HG02642 (cell line): Measurements from ENCODE around the gene HHEX.
"Not testable (repeated sequence)": the region's sequence is repeated elsewhere in the genome, so short reads cannot be mapped to it uniquely, and the experiment has no call there.

Experiments used
- ATAC-seq: cut with Tn5 transposase; IDR thresholded peaks from one replicate; pipeline ENCODE4 v1.9.1; 2021; ENCODE audit warnings: mild to moderate bottlenecking; ENCODE audit not compliant: unreplicated experiment, poor library complexity

Gene HHEX

GRCh38 chr10:92689663-92690210, at the start of gene HHEX:
HHEX (plus strand) TSS chr10:92689955; CDS start chr10:92689987, 32 bp downstream.
- ATAC-seq: peak; percentile 64

DNA sequence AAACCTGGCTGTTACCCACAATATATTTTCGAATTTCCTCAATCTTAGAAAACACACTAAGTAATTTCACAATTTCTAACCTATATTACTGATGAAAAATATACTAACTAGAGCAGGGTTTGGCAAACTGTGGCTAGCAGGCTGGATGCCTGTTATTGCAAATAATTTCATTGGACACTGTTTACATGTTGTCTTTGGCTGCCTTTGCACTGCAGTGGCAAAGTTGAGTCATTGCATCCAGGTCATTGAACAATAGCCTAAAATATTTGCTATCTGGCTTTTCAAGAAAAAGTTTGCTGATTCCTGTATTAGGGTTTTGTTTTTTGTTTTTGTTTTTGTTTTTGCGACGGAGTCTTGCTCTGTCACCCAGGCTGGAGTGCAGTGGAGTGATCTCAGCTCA, 49.6 kb upstream of the HHEX start:
- no peak for ATAC-seq

GRCh38 chr10:92641492-92641891, 48.3 kb upstream of the HHEX start:
- no peak for ATAC-seq

GRCh38 chr10:92644921-92645320, 44.8 kb upstream of the HHEX start:
- no peak for ATAC-seq

DNA sequence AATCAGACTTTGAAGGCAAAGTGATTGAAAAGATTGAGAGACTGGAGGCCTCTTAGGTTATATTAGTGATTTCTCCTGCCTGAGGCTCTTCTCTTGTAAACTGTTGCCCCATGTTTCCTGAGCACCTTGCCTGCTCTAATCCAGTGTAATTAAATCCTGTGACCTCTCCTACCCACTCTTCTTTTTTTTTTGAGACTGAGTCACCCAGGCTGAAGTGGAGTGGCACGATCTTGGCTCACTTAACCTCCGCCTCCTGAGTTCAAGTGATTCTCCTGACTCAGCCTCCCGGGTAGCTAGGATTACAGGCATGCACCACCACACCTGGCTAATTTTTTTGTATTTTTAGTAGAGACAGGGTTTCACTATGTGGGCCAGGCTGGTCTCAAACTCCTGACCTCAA, 38.9 kb upstream of the HHEX start:
- ATAC-seq: not testable (repeated sequence)

DNA sequence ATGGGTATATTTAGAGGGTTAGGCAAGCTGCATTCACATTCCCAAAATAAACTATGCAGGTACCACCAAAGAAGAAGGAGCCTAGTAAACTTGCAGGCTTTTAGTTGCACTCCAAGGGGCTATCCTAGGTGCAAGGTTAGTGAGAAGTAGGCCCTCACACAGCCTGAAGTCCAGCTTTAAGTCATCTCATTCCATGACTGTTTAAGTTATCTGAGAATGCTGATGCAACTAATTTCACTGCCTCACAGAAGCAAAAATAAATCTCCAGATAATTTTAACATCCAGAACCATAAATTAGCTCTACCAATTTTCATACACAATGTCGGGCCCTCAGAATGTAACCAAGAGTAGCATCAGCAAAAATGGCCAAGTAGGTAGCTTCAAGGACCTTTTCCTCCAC, 34.3 kb upstream of the HHEX start:
- ATAC-seq: no peak

DNA sequence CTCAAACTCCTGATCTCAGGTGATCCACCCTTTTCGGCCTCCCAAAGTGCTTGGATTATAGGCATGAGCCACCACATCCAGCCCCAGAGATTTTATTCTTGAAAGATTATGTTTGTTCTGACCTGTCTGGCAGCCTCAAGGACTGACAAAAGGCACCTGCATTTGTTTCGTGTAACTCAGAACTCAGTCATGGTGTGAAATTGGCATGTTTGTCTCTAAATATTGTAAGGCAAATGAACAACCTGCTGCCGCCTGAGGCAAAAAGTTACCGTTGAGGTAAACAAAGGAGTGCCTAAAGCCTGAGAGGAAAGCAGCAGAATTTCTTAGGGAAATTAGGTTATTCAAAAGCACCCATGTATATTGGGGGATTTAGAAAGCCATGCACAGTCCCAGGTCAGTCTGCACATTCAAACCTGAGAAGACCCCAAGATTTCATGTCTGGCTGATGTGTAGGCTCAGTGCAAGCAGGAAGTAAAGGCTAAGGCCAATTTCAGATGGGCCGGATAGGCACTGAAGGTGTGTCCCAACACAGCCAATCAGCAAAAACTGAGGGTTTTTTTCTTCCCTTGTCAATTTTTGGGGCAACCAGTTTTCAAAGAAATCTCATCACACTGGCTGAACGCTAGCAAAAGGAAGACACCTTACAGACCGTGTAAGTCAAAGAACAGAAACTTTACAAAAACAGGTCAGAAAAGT, 33.3 kb upstream of the HHEX start:
- no peak for ATAC-seq

DNA sequence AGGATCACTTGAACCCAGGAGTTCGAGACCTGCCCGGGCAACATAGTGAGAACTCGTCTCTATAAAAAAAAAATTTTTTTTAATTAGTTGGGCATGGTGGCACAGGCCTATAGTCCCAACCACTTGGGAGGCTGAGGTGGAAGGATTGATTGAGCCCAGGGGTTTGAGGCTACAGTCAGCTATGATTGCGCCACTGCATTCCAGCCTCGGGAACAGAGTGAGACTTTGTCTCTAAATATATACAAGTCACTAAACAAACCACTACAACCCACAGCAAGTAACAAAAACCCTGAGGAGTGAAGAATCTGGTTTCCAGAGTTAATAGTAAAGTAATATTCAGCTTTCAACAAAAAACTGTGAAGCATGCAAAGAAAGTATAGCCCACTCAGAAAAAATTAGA, 32.7 kb upstream of the HHEX start:
- ATAC-seq: no peak

DNA sequence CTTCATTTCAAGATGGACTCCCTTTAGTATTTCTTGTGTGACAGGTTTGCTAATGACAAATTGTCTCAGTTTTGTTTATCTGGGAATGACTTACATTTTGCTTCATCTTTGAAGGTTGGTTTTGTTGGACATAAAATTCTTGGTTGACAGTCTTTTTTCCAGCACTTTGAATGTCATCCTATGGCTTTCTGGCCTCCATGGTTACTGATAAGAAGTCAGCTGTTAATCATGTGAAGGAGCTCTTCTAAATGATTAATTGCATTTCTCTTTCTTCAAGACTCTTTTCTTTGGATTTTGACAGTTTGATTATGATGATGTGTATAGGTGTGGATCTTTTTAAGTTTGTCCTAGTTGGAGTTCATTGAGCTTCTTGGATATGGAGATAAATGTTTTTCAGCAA, 26.9 kb upstream of the HHEX start:
- ATAC-seq: no peak

- no peak for ATAC-seq
These were observed 25.4 kb upstream of the HHEX start for GRCh38 chr10:92664322-92664721.

DNA sequence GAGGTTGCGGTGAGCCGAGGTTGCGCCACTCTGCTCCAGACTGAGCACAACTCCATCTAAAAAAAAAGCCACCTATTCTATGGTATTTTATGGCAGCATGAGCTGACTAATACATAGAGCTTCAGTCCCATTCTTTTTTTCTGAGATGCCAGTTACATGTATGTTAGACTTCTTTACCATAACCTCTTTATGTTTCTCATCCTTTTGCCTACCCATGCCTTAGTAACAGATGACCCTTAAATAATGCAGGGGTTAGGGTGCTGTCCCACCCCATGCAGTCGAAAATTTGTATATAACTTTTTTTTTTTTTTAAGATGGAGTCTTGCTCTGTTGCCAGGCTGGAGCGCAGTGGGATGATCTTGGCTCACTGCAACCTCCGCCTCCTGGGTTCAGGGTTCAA, 22.7 kb upstream of the HHEX start:
- no peak for ATAC-seq

DNA sequence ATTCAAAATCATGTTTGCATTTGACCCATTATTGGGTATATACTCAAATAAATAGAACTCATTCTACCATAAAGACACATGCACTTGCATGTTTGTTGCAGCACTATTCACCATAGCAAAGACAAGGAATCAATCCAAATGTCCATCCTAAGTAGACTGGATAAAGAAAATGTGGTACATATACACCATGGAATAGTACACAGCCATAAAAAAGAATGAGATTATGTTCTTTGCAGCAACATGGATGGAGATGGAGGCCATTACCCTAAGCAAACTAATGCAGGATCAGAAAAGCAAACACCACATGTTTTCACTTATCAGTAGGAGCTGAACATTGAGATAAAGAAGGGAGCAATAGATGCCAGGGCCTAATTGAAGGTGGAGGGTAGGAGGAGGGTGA, 12.0 kb upstream of the HHEX start:
- ATAC-seq: no peak

DNA sequence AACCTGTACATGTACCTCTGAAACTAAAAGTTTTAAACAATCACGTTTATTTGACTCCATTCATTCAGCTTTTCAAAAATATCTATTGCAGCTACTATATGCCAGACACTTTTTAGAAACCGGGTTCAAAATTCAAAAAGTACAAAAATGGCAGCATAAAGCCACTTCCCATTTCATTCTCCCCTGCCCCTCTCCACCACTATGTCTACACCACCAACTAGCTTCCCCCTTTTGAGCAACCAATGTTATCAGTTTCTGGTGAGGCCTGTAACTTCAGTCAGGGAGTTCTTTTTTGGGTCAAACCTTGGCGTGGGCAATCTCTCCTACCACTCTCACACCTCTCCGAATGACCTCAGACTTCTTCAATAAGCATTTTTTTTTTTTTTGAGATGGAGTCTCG, 11.5 kb upstream of the HHEX start:
- ATAC-seq: no peak

DNA sequence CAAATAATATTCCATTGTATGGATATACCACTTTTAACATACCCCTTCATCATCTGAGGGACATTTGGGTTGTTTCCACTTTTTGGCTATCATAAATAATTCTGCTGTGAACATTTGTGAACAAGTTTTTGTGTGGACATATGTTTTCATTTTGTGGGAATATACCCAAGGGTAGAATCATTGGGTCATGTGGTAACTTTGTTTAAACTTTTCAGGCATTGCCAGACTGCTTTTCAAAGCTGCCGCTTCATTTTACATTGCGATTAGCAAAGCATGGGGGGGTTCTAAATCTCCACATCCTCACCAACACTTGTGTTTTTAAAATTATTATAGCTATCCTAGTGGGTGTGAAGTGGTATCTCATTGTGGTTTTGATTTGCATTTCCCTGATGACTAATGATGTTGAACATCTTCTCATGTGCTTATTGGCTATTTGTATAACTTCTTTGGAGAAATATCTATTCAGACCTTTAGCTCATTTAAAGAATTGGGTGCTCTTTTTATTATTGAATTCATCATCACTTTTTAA, 8.4 kb upstream of the HHEX start:
- ATAC-seq: no peak

GRCh38 chr10:92688573-92688926, 1.2 kb upstream of the HHEX start:
- ATAC-seq: no peak

- peak; percentile 28 for ATAC-seq
These were observed 660 bp upstream of the HHEX start for GRCh38 chr10:92688927-92689662.

- peak; percentile 34 for ATAC-seq
These were observed 608 bp downstream of the HHEX start for GRCh38 chr10:92690211-92690914.

DNA sequence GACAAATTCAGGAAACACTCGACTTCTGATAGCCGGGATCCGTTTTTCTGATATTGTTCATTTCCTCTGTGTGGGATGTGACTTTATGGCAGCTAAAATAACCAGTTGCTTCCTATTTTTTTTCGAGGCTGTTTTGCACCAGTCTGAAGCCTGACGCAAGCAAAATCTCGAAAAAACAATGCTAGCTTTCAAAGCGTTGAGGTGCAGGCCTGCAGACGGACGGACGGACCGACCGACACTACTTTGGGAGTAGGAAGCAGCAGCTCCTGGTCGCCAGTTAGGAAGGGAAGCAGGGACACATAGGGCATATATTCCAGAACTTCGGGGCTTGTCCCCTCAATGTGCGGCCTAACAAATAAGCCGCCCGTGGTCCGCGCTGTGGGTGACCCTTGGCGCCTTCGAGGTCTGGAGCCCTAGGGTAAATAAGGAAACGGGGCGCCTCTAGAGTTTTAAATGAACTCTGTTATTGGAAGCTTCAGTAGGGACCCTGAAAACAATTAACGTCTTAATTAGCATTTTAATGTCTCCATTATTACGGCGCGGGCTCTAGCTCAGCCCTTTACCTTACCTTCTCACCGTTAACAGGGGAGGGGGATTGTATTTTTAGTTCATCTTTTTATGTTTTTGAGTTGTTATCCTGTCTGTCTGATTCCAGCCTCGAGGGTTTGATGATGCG, 1.3 kb downstream of the HHEX start:
- ATAC-seq: no peak

GRCh38 chr10:92691591-92692079, 1.9 kb downstream of the HHEX start:
- ATAC-seq: no peak

DNA sequence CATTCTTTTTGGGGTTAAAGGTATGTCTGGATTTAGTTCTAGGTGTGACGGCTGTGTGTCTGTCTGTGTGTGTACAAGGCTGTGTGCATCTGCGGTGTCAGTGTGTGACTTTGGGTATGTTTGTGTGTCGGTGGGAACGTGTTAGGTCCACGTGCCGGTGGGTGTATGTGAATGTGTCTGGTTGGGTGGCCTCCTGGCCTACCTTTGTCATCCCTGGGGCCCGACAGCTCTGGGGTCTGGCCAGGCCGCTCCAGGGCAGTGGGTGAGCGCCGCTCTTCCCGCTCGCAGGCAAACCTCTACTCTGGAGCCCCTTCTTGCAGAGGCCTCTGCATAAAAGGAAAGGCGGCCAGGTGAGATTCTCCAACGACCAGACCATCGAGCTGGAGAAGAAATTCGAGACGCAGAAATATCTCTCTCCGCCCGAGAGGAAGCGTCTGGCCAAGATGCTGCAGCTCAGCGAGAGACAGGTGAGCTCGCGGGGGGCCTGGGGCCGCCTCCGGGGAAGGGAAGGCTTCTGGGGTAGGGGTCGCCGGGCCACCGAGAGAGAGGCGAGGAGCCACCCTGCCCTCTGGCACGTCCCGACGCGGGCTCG, 2.4 kb downstream of the HHEX start:
- no peak for ATAC-seq
